ENCODE data around the gene KIF5B. TPM values are rescaled to one million over a fixed set of nuclear protein-coding genes. Genes with fewer than 3 reads are reported as not detected.

Gene KIF5B
- total and polyA plus RNA-seq, 2 of the 8 experiments (the other 6 are each of a cell fraction or from before 2014, with no cell fraction given), result 9.8 to 68.4 TPM

DNA sequence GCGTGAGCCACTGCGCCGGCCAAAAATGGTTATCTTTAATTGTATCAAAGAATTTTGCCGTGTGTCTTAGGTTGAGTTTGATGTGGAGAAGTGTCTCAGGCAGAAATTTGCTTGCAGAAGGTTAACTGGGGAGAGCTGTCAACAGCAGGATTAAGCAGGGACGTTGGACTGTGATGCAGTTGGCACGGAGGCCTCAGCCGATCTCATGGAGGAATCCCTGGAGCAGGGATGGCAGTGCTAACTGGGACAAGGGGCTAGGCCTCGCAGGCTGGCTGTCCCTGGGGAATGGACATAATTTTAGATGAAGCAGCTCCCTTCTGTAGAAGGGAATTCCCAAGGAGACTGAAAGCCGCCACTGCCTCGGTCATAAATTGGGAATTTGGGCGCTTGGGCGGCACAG, 12.3 kb upstream of the KIF5B start:
- no peak overlapping the region for H3K14ac ChIP-seq (ENCODE audit: insufficient read length)
- H3K4me3 ChIP-seq (ENCODE audit: extremely low read depth in 1 of 4, insufficient read depth in 2 of 4, low read depth in 3 of 4, low read length in 4 of 4), result no peak overlapping the region
- H3K56ac ChIP-seq (replicated peaks; ENCODE audit: insufficient read length, low read depth, low read length), result no peak overlapping the region
- no peak overlapping the region for H4K8ac ChIP-seq (ENCODE audit: extremely low read depth, insufficient read depth, low read length)
- CTCF ChIA-PET (ENCODE audit: partially characterized antibody), result interaction anchor here (0.6 kb wide), 1 partner anchor 217 kb away, joined by 3 read pairs; no protein-coding TSS in a partner anchor
- POLR2A ChIA-PET (ENCODE audit: partially characterized antibody), result no interaction called here
- no peak overlapping the region for H3K23ac ChIP-seq (ENCODE audit: insufficient read length)
- H3K79me1 ChIP-seq (ENCODE audit: low read depth, low read length), result no peaks in the 10 kb centered on the region
- no peaks in the 10 kb centered on the region for H4K20me1 ChIP-seq (replicated peaks in 1 of 2; ENCODE audit: control insufficient read depth in 1 of 2, insufficient read depth in 2 of 2, low read length in 2 of 2)
- H3K4me1 ChIP-seq (replicated peaks in 1 of 4; ENCODE audit: control insufficient read depth in 3 of 4, insufficient read depth in 4 of 4, low read length in 3 of 4), result peaks cover 0 to 4% (median 2%) of the 10 kb centered on the region in 4 experiments; a peak in 3 of 7 replicates
- H2BK15ac ChIP-seq (ENCODE audit: low read length), result no peak overlapping the region
- no peak overlapping the region for H4K5ac ChIP-seq (ENCODE audit: insufficient read length, low read depth, low read length)
- no peak overlapping the region for H2AFZ ChIP-seq (ENCODE audit: low read length)
- no peaks in the 10 kb centered on the region for H3K23me2 ChIP-seq (ENCODE audit: low read depth, low read length)
- H2BK5ac ChIP-seq (ENCODE audit: low read depth, low read length), result no peak overlapping the region
- no peak overlapping the region for H3K27ac ChIP-seq (ENCODE audit: low read depth, low read length)
- WGBS, 2 experiments (ENCODE audit: extremely low coverage in 1 of 2, insufficient coverage in 1 of 2, insufficient read length in 1 of 2, insufficient replicate concordance in 2 of 2, low coverage in 1 of 2, low lambda C conversion rate in 2 of 2, missing lambda C conversion rate in 1 of 2), result 81% methylated on average over 12 of the region's 12 CpGs; no CpG with 5 or more reads in 1 of the 2 experiments
- no peaks in the 10 kb centered on the region for H3K9me3 ChIP-seq (ENCODE audit: insufficient read depth in 2 of 2, low read depth in 1 of 2, low read length in 1 of 2)
- H3K9ac ChIP-seq (replicated peaks in 1 of 4; ENCODE audit: extremely low read depth in 1 of 4, low read depth in 3 of 4, low read length in 3 of 4), result no peak overlapping the region
- no peak overlapping the region for H2BK20ac ChIP-seq (ENCODE audit: low read length)
- H3K27me3 ChIP-seq (replicated peaks in 1 of 4; ENCODE audit: control insufficient read depth in 3 of 4, extremely low read depth in 1 of 4, insufficient read depth in 3 of 4, low read length in 3 of 4), result peaks cover 0 to 2% (median 0%) of the 10 kb centered on the region in 4 experiments; a peak in 1 of 7 replicates
- no peak overlapping the region for H3K4me2 ChIP-seq (ENCODE audit: insufficient read depth in 1 of 2, low read depth in 2 of 2, low read length in 2 of 2)
- no peak overlapping the region for H3K18ac ChIP-seq (ENCODE audit: extremely low read depth, low read length)
- FAIRE-seq, result no peak
- H2BK12ac ChIP-seq (ENCODE audit: low read depth, low read length), result no peak overlapping the region
- H3K36me3 ChIP-seq (ENCODE audit: control insufficient read depth in 2 of 4, insufficient read depth in 4 of 4, low read length in 3 of 4), result no peaks in the 10 kb centered on the region
- H2AK5ac ChIP-seq (ENCODE audit: low read depth, low read length), result no peak overlapping the region
- H3K79me2 ChIP-seq (ENCODE audit: control insufficient read depth in 1 of 2, insufficient read depth in 2 of 2, low read length in 2 of 2), result no peaks in the 10 kb centered on the region
- no peak overlapping the region for H2BK120ac ChIP-seq (replicated peaks; ENCODE audit: low read depth, low read length)
- H4K91ac ChIP-seq (replicated peaks; ENCODE audit: insufficient read length, low read length), result no peak overlapping the region
- H3K4ac ChIP-seq (replicated peaks; ENCODE audit: insufficient read length, low read depth, low read length), result no peak overlapping the region
- DNase-seq (ENCODE audit: low read depth in 1 of 2, low spot score in 2 of 2), result no peak
- no peak for TF ChIP-seq KDM5A (IDR thresholded peaks at IDR 0.05; ENCODE audit: low read length)
- no peak for TF ChIP-seq RXRA (IDR thresholded peaks at IDR 0.05; ENCODE audit: insufficient read depth, low read depth, low read length)
- no peak for TF ChIP-seq TBP (IDR thresholded peaks at IDR 0.05; ENCODE audit: low read depth, low read length)
- TF ChIP-seq, protein P1, sequence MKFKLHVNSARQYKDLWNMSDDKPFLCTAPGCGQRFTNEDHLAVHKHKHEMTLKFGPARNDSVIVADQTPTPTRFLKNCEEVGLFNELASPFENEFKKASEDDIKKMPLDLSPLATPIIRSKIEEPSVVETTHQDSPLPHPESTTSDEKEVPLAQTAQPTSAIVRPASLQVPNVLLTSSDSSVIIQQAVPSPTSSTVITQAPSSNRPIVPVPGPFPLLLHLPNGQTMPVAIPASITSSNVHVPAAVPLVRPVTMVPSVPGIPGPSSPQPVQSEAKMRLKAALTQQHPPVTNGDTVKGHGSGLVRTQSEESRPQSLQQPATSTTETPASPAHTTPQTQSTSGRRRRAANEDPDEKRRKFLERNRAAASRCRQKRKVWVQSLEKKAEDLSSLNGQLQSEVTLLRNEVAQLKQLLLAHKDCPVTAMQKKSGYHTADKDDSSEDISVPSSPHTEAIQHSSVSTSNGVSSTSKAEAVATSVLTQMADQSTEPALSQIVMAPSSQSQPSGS (IDR thresholded peaks at IDR 0.05; ENCODE audit: low read length), result no peak
- TF ChIP-seq, protein P2, sequence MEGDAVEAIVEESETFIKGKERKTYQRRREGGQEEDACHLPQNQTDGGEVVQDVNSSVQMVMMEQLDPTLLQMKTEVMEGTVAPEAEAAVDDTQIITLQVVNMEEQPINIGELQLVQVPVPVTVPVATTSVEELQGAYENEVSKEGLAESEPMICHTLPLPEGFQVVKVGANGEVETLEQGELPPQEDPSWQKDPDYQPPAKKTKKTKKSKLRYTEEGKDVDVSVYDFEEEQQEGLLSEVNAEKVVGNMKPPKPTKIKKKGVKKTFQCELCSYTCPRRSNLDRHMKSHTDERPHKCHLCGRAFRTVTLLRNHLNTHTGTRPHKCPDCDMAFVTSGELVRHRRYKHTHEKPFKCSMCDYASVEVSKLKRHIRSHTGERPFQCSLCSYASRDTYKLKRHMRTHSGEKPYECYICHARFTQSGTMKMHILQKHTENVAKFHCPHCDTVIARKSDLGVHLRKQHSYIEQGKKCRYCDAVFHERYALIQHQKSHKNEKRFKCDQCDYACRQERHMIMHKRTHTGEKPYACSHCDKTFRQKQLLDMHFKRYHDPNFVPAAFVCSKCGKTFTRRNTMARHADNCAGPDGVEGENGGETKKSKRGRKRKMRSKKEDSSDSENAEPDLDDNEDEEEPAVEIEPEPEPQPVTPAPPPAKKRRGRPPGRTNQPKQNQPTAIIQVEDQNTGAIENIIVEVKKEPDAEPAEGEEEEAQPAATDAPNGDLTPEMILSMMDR (IDR thresholded peaks at IDR 0.05; ENCODE audit: control extremely low read depth in 1 of 3, insufficient read depth in 1 of 3, low read depth in 1 of 3, low read length in 3 of 3), result no peak
- no peak for TF ChIP-seq ASH2L (IDR thresholded peaks at IDR 0.05; ENCODE audit: low read length)
- TF ChIP-seq SAP30 (IDR thresholded peaks at IDR 0.05; ENCODE audit: insufficient read depth, insufficient replicate concordance, low read length), result no peak
- TF ChIP-seq, protein P3, sequence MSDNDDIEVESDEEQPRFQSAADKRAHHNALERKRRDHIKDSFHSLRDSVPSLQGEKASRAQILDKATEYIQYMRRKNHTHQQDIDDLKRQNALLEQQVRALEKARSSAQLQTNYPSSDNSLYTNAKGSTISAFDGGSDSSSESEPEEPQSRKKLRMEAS (IDR thresholded peaks at IDR 0.05), result no peak
